Neuronal stem cell (in vitro differentiated cells): ENCODE data around the gene PEX5.
A peak's percentile ranks its signal among the peaks of the same experiment; 100 is the strongest.

Experiments
- DNase-seq: peaks from one replicate; pipeline ENCODE4 v3.0.0-alpha.2; 2013; ENCODE audit warnings: low spot score
- H2AFZ ChIP-seq: one replicate; pipeline ENCODE4 v1.6.1; 2013; ENCODE audit warnings: mild to moderate bottlenecking, low read length, inconsistent platforms
- H2AK5ac ChIP-seq: 2 replicates; pipeline ENCODE4 v1.6.1; 2013; ENCODE audit warnings: low read depth, mild to moderate bottlenecking, inconsistent platforms, low read length, moderate library complexity, mixed read lengths
- H2BK120ac ChIP-seq: 2 replicates; pipeline ENCODE4 v1.6.1; 2013; ENCODE audit warnings: low read depth, mild to moderate bottlenecking, inconsistent platforms, low read length, moderate library complexity, mixed read lengths
- H2BK12ac ChIP-seq: one replicate; pipeline ENCODE4 v1.6.1; 2013; ENCODE audit warnings: low read length, inconsistent platforms
- H2BK15ac ChIP-seq: 2 replicates; pipeline ENCODE4 v1.6.1; 2013; ENCODE audit warnings: mild to moderate bottlenecking, low read length, inconsistent platforms, mixed read lengths
- H2BK5ac ChIP-seq: one replicate; pipeline ENCODE4 v1.6.1; 2013; ENCODE audit warnings: inconsistent platforms, mild to moderate bottlenecking, low read length, moderate library complexity
- H3K14ac ChIP-seq: one replicate; pipeline ENCODE4 v1.6.1; 2013; ENCODE audit warnings: low read length, inconsistent platforms
- H3K18ac ChIP-seq: 2 replicates; pipeline ENCODE4 v1.6.1; 2013; ENCODE audit warnings: low read length, inconsistent platforms
- H3K23ac ChIP-seq: 2 replicates; pipeline ENCODE4 v1.6.1; 2013; ENCODE audit warnings: low read depth, mild to moderate bottlenecking, mixed read lengths, low read length, inconsistent platforms; ENCODE audit not compliant: poor library complexity
- H3K27ac ChIP-seq: replicated peaks from 3 replicates; pipeline ENCODE4 v1.5.1; 2013; ENCODE audit warnings: low read length, inconsistent platforms
- H3K27me3 ChIP-seq, 3 experiments: 2 replicates each; pipeline ENCODE4 v1.6.1; 2013; ENCODE audit warnings: low read length in 3 of 3, mild to moderate bottlenecking in 2 of 3, inconsistent platforms in 1 of 3, low read depth in 1 of 3, mixed read lengths in 1 of 3, moderate library complexity in 1 of 3; ENCODE audit not compliant: control insufficient read depth in 3 of 3, insufficient read depth in 3 of 3
- H3K36me3 ChIP-seq, 2 donors: replicated peaks in 1 of 2; 2 replicates each; pipeline ENCODE4 v1.6.1; 2013; ENCODE audit warnings: low read length in 2 of 2; ENCODE audit not compliant: control insufficient read depth in 2 of 2, insufficient read depth in 2 of 2
- H3K4ac ChIP-seq: 2 replicates; pipeline ENCODE4 v1.6.1; 2013; ENCODE audit warnings: inconsistent platforms, mild to moderate bottlenecking, low read length, moderate library complexity
- H3K4me1 ChIP-seq, 2 donors: 1 replicate in 1 of 2; 2 replicates in 1 of 2; pipeline ENCODE4 v1.6.1; 2013; ENCODE audit warnings: low read length in 2 of 2, low read depth in 1 of 2; ENCODE audit not compliant: control insufficient read depth in 2 of 2, insufficient read depth in 1 of 2
- H3K4me2 ChIP-seq: one replicate; pipeline ENCODE4 v1.6.1; 2013; ENCODE audit warnings: mild to moderate bottlenecking, low read length, inconsistent platforms; ENCODE audit not compliant: insufficient read depth, poor library complexity, severe bottlenecking
- H3K4me3 ChIP-seq, 2 donors: 2 replicates each; pipeline ENCODE4 v1.5.1; 2013; ENCODE audit warnings: low read length in 2 of 2, mild to moderate bottlenecking in 2 of 2, inconsistent platforms in 1 of 2, moderate library complexity in 1 of 2
- H3K79me1 ChIP-seq: one replicate; pipeline ENCODE4 v1.6.1; 2013; ENCODE audit warnings: low read depth, mild to moderate bottlenecking, inconsistent platforms, low read length, moderate library complexity
- H3K9ac ChIP-seq: one replicate; pipeline ENCODE4 v1.6.1; 2013; ENCODE audit warnings: mild to moderate bottlenecking, low read depth, low read length, inconsistent platforms; ENCODE audit not compliant: poor library complexity
- H3K9me3 ChIP-seq, 2 donors: replicated peaks in 1 of 2; 2 replicates each; pipeline versions ENCODE3 to v1.6.1; 2013; ENCODE audit warnings: low read length in 2 of 2, mild to moderate bottlenecking in 2 of 2, inconsistent platforms in 1 of 2, low read depth in 1 of 2, mixed read lengths in 1 of 2, moderate library complexity in 1 of 2; ENCODE audit not compliant: control insufficient read depth in 2 of 2, insufficient read depth in 1 of 2
- H4K8ac ChIP-seq: one replicate; pipeline ENCODE4 v1.6.1; 2013; ENCODE audit warnings: low read depth, mild to moderate bottlenecking, inconsistent platforms, low read length, moderate library complexity
- H4K91ac ChIP-seq: one replicate; pipeline ENCODE4 v1.6.1; 2013; ENCODE audit warnings: low read length, low read depth, mild to moderate bottlenecking, inconsistent platforms; ENCODE audit not compliant: poor library complexity
- WGBS, 2 donors: extraction: QIAGEN DNeasy Blood & Tissue Kit; methylation state at CpG; one replicate each; pipeline ENCODE4 v1.1.7; 2013; ENCODE audit warnings: missing lambda C conversion rate in 2 of 2, mixed read lengths in 1 of 2; ENCODE audit not compliant: insufficient read length in 2 of 2, insufficient replicate concordance in 1 of 2; ENCODE audit errors: extremely low coverage in 2 of 2; 5-methylcytosine and 5-hydroxymethylcytosine counted together

Gene PEX5

DNA sequence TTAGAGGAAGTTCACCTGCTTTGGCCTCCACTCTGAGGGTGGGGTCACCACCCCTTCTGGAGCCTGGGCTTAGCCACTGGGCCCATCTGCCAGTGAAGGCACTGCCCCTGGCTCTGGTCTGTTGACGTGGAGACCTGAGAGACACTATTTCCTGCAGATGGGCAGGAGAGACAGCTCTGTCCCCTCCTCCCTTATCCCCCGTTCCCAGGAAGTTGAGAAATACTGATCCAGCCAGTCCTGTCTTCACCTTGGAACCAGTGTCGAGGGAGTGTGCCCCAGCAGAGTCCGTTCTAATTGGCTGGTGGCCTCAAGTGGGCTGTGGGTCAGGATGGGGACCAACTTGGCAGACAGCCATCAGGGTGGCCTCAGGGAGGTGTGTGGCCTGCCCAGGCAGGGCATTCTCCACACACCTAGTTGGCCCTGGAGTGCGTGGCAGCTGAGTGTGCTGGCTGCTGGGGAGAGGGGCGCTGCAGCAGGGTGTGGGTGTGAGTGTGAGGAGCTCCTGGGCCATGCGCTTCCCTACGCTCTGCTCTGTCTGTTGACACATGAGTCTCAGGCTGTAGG lies 33.9 kb upstream of the PEX5 start:
- H2AFZ ChIP-seq: no peak overlapping the region
- WGBS, 2 donors: no CpG with 5 or more reads among the region's 8 CpGs

DNA sequence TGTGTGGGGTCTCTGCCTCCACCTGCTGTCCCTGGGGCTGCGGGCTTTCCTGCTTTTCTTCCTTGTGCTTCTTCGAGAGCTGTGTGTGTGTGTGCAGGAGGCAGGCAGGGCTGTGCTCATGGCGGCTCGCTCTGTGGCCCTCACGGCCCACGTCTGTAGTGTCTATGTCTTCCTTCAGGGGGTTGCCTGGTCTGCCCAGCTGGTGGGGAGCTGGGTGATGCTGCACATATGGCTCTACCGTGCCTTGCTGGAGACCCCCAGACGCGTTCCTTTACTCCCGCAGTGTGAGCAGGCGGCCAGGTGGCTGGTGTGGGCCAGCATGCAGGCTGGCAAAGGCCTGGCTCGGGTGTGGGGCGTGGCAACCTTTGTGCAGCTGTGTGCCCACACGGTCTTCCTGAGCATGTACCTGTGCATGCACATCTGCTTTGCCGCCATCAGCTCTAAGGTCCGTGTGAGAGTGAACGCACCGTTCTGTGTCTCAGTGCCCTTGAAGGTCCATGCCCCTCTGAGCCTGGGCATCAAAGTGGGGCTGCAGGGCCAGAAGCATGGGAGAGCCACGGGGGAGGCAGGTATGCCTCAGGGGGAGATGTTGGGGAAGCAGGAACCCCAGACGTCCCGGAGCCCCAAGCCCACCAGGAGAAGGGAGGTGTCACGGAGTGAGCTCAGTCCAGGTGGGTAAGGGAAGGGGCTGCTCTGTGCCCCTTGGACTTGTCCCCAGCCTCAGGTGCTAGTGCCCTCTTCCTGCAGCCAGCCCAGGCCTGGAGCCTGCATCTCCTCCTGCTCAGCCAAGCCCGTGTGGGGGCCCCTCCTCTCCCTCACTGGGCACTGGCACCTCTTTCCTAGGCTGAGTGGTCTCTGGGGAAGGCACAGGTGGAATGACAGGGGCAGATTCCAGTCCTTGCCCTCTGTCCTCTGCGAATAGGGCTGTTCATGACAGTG lies 33.0 kb upstream of the PEX5 start:
- Histone ChIP-seq H3K9ac (no peak overlapping the region), H3K79me1 (no peaks in the 10 kb centered on the region), H3K4me3 (peak overlapping the region in 1 of 2 donors; percentile 32), H2BK120ac (no peak overlapping the region), H3K18ac (no peak overlapping the region), H3K4me2 (no peak overlapping the region), H3K27ac (no peak overlapping the region), H3K36me3 (peaks cover 6 to 40% of the 10 kb centered on the region in 2 donors), H4K91ac (no peak overlapping the region), H3K14ac (peak overlapping the region; percentile 85), H2AK5ac (no peak overlapping the region), H3K4ac (peak overlapping the region; percentile 58), H2BK15ac (no peak overlapping the region), H3K4me1 (peaks cover 0 to 2% of the 10 kb centered on the region in 2 donors), H3K9me3 (no peaks in the 10 kb centered on the region), H2AFZ (no peak overlapping the region), H2BK5ac (no peak overlapping the region), H4K8ac (peak overlapping the region; percentile 50), H3K27me3 (peaks cover 0 to 2% (median 0%) of the 10 kb centered on the region in 3 experiments), H2BK12ac (no peak overlapping the region), H3K23ac (peak overlapping the region; percentile 58)
- no peak for DNase-seq
- no CpG with 5 or more reads among the region's 24 CpGs for WGBS, 2 donors

More for the DNA sequence above, 33.9 kb upstream of the PEX5 start:
- Histone ChIP-seq H3K4me2 (no peak overlapping the region), H3K36me3 (peaks cover 11 to 50% of the 10 kb centered on the region in 2 donors), H3K27me3 (no peaks in the 10 kb centered on the region), H2BK120ac (no peak overlapping the region), H3K9me3 (no peaks in the 10 kb centered on the region), H3K18ac (no peak overlapping the region), H3K4ac (no peak overlapping the region), H3K79me1 (no peaks in the 10 kb centered on the region), H2BK15ac (no peak overlapping the region), H2BK12ac (no peak overlapping the region), H3K4me3 (no peak overlapping the region), H4K91ac (no peak overlapping the region), H4K8ac (no peak overlapping the region), H3K4me1 (peaks cover 0 to 2% of the 10 kb centered on the region in 2 donors), H2AK5ac (no peak overlapping the region), H3K27ac (no peak overlapping the region), H3K14ac (no peak overlapping the region), H3K9ac (peak overlapping the region; percentile 4), H2BK5ac (no peak overlapping the region), H3K23ac (peak overlapping the region; percentile 75)
- no peak for DNase-seq

DNA sequence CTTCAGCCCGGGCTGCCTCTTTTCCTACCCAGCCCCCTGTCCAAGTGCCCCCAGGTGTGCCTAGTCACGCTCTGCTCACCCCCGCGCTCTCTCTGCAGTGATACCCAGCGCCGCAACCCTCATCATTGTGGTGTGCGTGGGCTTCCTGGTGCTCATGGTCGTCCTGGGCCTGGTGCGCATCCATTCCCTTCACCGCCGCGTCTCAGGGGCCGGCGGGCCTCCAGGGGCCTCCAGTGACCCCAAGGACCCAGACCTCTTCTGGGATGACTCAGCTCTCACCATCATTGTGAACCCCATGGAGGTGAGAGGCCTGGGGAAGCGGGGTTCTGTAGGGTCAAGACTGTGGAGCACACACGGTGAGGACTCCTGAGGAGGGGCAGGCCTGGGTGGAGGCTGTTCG lies 32.1 kb upstream of the PEX5 start:
- Histone ChIP-seq H3K9me3 (no peaks in the 10 kb centered on the region), H2AFZ (no peak overlapping the region), H4K8ac (no peak overlapping the region), H3K27ac (no peak overlapping the region), H3K4me2 (no peak overlapping the region), H3K14ac (no peak overlapping the region), H3K18ac (no peak overlapping the region), H2AK5ac (no peak overlapping the region), H2BK12ac (no peak overlapping the region), H3K4ac (no peak overlapping the region), H2BK120ac (no peak overlapping the region), H3K23ac (no peak overlapping the region), H3K27me3 (peaks cover 0 to 7% (median 0%) of the 10 kb centered on the region in 3 experiments), H3K36me3 (peaks cover 6 to 35% of the 10 kb centered on the region in 2 donors), H2BK15ac (no peak overlapping the region), H2BK5ac (no peak overlapping the region), H3K79me1 (no peaks in the 10 kb centered on the region), H3K4me1 (peaks cover 0 to 2% of the 10 kb centered on the region in 2 donors), H4K91ac (no peak overlapping the region), H3K9ac (no peak overlapping the region), H3K4me3 (no peak overlapping the region)
- DNase-seq: no peak
- WGBS, 2 donors: no CpG with 5 or more reads among the region's 17 CpGs
